Lung (tissue), 12 donors: ENCODE results near the gene CDX2. TPM values are rescaled to one million over a fixed set of nuclear protein-coding genes. Genes with fewer than 3 reads are reported as not detected.

Source experiments
- ATAC-seq: fragments of 200-7000 bp; cut with Tn5 transposase; one replicate; pipeline ENCODE4 v1.9.1; 2020; ENCODE audit warnings: moderate number of reproducible peaks; ENCODE audit not compliant: insufficient read depth, low FRiP score
- DNase-seq, 3 donors: peaks; one replicate each; pipeline ENCODE4 v3.0.0-alpha.2; 2013 to 2017
- H3K27ac ChIP-seq, 2 donors: one replicate each; pipeline ENCODE4 v1.5.1; 2013; ENCODE audit warnings: mild to moderate bottlenecking in 2 of 2, moderate library complexity in 2 of 2, control low read depth in 1 of 2, inconsistent platforms in 1 of 2, low read depth in 1 of 2, low read length in 1 of 2
- H3K27me3 ChIP-seq, 3 donors: one replicate each; pipeline ENCODE4 v1.5.1; 2013; ENCODE audit warnings: low read length in 2 of 3; ENCODE audit not compliant: control insufficient read depth in 3 of 3, insufficient read depth in 3 of 3
- H3K36me3 ChIP-seq, 4 donors: one replicate each; pipeline ENCODE4 v1.5.1; 2013; ENCODE audit warnings: low read length in 4 of 4, mild to moderate bottlenecking in 1 of 4, moderate library complexity in 1 of 4; ENCODE audit not compliant: control insufficient read depth in 4 of 4, insufficient read depth in 4 of 4
- H3K4me1 ChIP-seq, 5 donors: one replicate each; pipeline ENCODE4 v1.5.1; 2013; ENCODE audit warnings: low read length in 5 of 5, mild to moderate bottlenecking in 2 of 5, moderate library complexity in 1 of 5; ENCODE audit not compliant: control insufficient read depth in 5 of 5, insufficient read depth in 5 of 5
- H3K4me3 ChIP-seq: one replicate; pipeline ENCODE4 v1.5.1; 2013; ENCODE audit warnings: mild to moderate bottlenecking, control low read depth, moderate library complexity
- H3K9ac ChIP-seq, 2 donors: one replicate each; pipeline ENCODE4 v1.5.1; 2013; ENCODE audit warnings: low read length in 2 of 2, control low read depth in 1 of 2; ENCODE audit not compliant: insufficient read depth in 1 of 2
- H3K9me3 ChIP-seq, 4 donors: one replicate each; pipeline ENCODE4 v1.5.1; 2013; ENCODE audit warnings: low read length in 3 of 4, mild to moderate bottlenecking in 1 of 4, moderate library complexity in 1 of 4; ENCODE audit not compliant: control insufficient read depth in 4 of 4, insufficient read depth in 3 of 4
- CTCF ChIP-seq: IDR thresholded peaks from 2 replicates; pipeline ENCODE4 v1.5.1; 2012; ENCODE audit warnings: mild to moderate bottlenecking; ENCODE audit errors: control extremely low read depth, extremely low read depth
- WGBS, 2 donors: extraction: QIAGEN DNeasy Blood & Tissue Kit; methylation state at CpG; one replicate each; pipeline ENCODE4 v1.1.7; 2013; 5-methylcytosine and 5-hydroxymethylcytosine counted together
- polyA plus RNA-seq, 2 donors: library from polyadenylated mRNA; stranded (reverse); fragments of 200-250 nt; gene quantifications; one replicate each; pipeline ENCODE4 v1.2.1, GENCODE V29; 2013
- total RNA-seq, 2 donors: library from RNA; depleted of rRNA in 1 of 2; stranded (reverse); fragments of >200 nt in 1 of 2; gene quantifications; one replicate each; pipeline ENCODE4 v1.2.1, GENCODE V29; 2014 to 2021
- donor health status: control.
- donor health status: control.
- donor health status: Bipolar disorder and iron deficiency.
- donor health status: healthy.
- donor health status: DM: yes; HTN: yes; CAD: no.

The CDX2 gene
- total and polyA plus RNA-seq, 4 donors, result 0.12 TPM; not detected in 3

GRCh38 chr13:27972478-27972820 is 3.3 kb upstream of the CDX2 start:
- Histone ChIP-seq H3K4me1 (peaks cover 0 to 9% (median 5%) of the 10 kb centered on the region in 5 donors), H3K27ac (no peak overlapping the region), H3K4me3 (no peak overlapping the region), H3K9me3 (peaks cover 0 to 4% (median 0%) of the 10 kb centered on the region in 4 donors), H3K9ac (no peak overlapping the region), H3K36me3 (no peaks in the 10 kb centered on the region), H3K27me3 (peaks cover 32 to 95% (median 93%) of the 10 kb centered on the region in 3 donors)
- DNase-seq (no peak), ATAC-seq (no peak)
- no peak for TF ChIP-seq CTCF
- 55 to 66% methylated on average over 2 of the region's 2 CpGs for whole genome bisulfite sequencing, 2 donors

- no peaks in the 10 kb centered on the region for H3K36me3 ChIP-seq
- H3K27me3 ChIP-seq, result peaks cover 35 to 95% (median 93%) of the 10 kb centered on the region in 3 donors
- H3K4me1 ChIP-seq, result peaks cover 0 to 9% (median 5%) of the 10 kb centered on the region in 5 donors
- DNase-seq (no peak), ATAC-seq (no peak)
- 59 to 63% methylated on average over 7 of the region's 7 CpGs for WGBS, 2 donors
- H3K4me3 ChIP-seq, result no peak overlapping the region
- H3K27ac ChIP-seq, result no peak overlapping the region
- H3K9ac ChIP-seq, result no peak overlapping the region
- peaks cover 0 to 4% (median 0%) of the 10 kb centered on the region in 4 donors for H3K9me3 ChIP-seq
- TF ChIP-seq CTCF, result no peak
These were observed 2.8 kb upstream of the CDX2 start for GRCh38 chr13:27971776-27972477.

- ATAC-seq, result no peak
- Histone ChIP-seq H3K27ac (no peak overlapping the region), H3K4me3 (no peak overlapping the region), H3K9me3 (peaks cover 0 to 4% (median 0%) of the 10 kb centered on the region in 4 donors), H3K9ac (no peak overlapping the region), H3K27me3 (peaks cover 41 to 95% (median 90%) of the 10 kb centered on the region in 3 donors), H3K36me3 (no peaks in the 10 kb centered on the region), H3K4me1 (peaks cover 0 to 9% (median 5%) of the 10 kb centered on the region in 5 donors)
- 33 to 35% methylated on average over 13 of the region's 13 CpGs for WGBS, 2 donors
- no peak for DNase-seq
- no peak for TF ChIP-seq CTCF
These were observed 2.1 kb upstream of the CDX2 start for GRCh38 chr13:27971236-27971645.
